ENCODE data around the gene CBX1.

Gene CBX1

GRCh38 chr17:48047113-48047740 lies 54.1 kb downstream of the CBX1 start:
- H4K91ac ChIP-seq (ENCODE audit: low read depth, low read length), result peak overlapping the region; percentile 91
- peak overlapping the region; percentile 61 for H3K4me2 ChIP-seq (ENCODE audit: low read length)
- H3K9ac ChIP-seq (ENCODE audit: low read length), result peak overlapping the region; percentile 60
- H3K4me3 ChIP-seq (ENCODE audit: low read depth, low read length), result peak overlapping the region; percentile 87
- H2BK12ac ChIP-seq (ENCODE audit: low read length), result no peak overlapping the region
- DNase-seq, result no peak
- peaks cover 12 to 17% of the 10 kb centered on the region in 2 experiments for H3K36me3 ChIP-seq (ENCODE audit: control insufficient read depth in 1 of 2, insufficient read depth in 2 of 2, low read length in 2 of 2)
- peaks cover 11% of the 10 kb centered on the region for H3K79me2 ChIP-seq (ENCODE audit: control insufficient read depth, insufficient read depth, low read length, poor library complexity)
- H3K9me3 ChIP-seq (ENCODE audit: insufficient read depth, low read depth, low read length), result peaks cover 4% of the 10 kb centered on the region
- H3K79me1 ChIP-seq (ENCODE audit: low read length), result peaks cover 14% of the 10 kb centered on the region
- peak overlapping the region; percentile 98 for H4K12ac ChIP-seq (ENCODE audit: low read depth, low read length)
- H3K4me1 ChIP-seq (ENCODE audit: control insufficient read depth in 1 of 2, insufficient read depth in 2 of 2, low read length in 2 of 2), result peaks cover 8 to 27% of the 10 kb centered on the region in 2 experiments
- peak overlapping the region; percentile 87 for H3K4ac ChIP-seq (ENCODE audit: low read depth, low read length)
- H4K8ac ChIP-seq (ENCODE audit: low read depth, low read length), result peak overlapping the region; percentile 98
- H2BK5ac ChIP-seq (ENCODE audit: low read depth, low read length, poor library complexity), result peak overlapping the region; percentile 91
- no peaks in the 10 kb centered on the region for H3K27me3 ChIP-seq (ENCODE audit: insufficient read depth, low read length)
- H3K14ac ChIP-seq (ENCODE audit: low read length), result peak overlapping the region; percentile 99
- H2AK5ac ChIP-seq (ENCODE audit: low read length), result peak overlapping the region; percentile 85
- H3K23ac ChIP-seq (ENCODE audit: low read length), result no peak overlapping the region
- WGBS (ENCODE audit: extremely low coverage, insufficient coverage, insufficient read length), result no CpG with 5 or more reads among the region's 26 CpGs
- H2AFZ ChIP-seq (ENCODE audit: insufficient read depth, low read length, poor library complexity), result peak overlapping the region; percentile 94
- peak overlapping the region; percentile 85 for H2BK120ac ChIP-seq (ENCODE audit: insufficient read depth, low read length, poor library complexity)
- H3K18ac ChIP-seq (ENCODE audit: low read length), result peak overlapping the region; percentile 98
- peak overlapping the region; percentile 86 for H3K27ac ChIP-seq (ENCODE audit: low read depth, low read length)

GRCh38 chr17:48046296-48046695 lies 55.0 kb downstream of the CBX1 start:
- peaks cover 4% of the 10 kb centered on the region for H3K9me3 ChIP-seq (ENCODE audit: insufficient read depth, low read depth, low read length)
- no peak overlapping the region for H2AFZ ChIP-seq (ENCODE audit: insufficient read depth, low read length, poor library complexity)
- H3K18ac ChIP-seq (ENCODE audit: low read length), result no peak overlapping the region
- no peak overlapping the region for H3K27ac ChIP-seq (ENCODE audit: low read depth, low read length)
- H2BK5ac ChIP-seq (ENCODE audit: low read depth, low read length, poor library complexity), result no peak overlapping the region
- peaks cover 2 to 18% of the 10 kb centered on the region in 2 experiments for H3K4me1 ChIP-seq (ENCODE audit: control insufficient read depth in 1 of 2, insufficient read depth in 2 of 2, low read length in 2 of 2)
- H3K23ac ChIP-seq (ENCODE audit: low read length), result no peak overlapping the region
- no peak overlapping the region for H2BK120ac ChIP-seq (ENCODE audit: insufficient read depth, low read length, poor library complexity)
- no peak overlapping the region for H3K4me3 ChIP-seq (ENCODE audit: low read depth, low read length)
- H3K79me2 ChIP-seq (ENCODE audit: control insufficient read depth, insufficient read depth, low read length, poor library complexity), result peaks cover 11% of the 10 kb centered on the region
- peaks cover 7 to 9% of the 10 kb centered on the region in 2 experiments for H3K36me3 ChIP-seq (ENCODE audit: control insufficient read depth in 1 of 2, insufficient read depth in 2 of 2, low read length in 2 of 2)
- H4K91ac ChIP-seq (ENCODE audit: low read depth, low read length), result no peak overlapping the region
- H2AK5ac ChIP-seq (ENCODE audit: low read length), result no peak overlapping the region
- no peak overlapping the region for H3K4me2 ChIP-seq (ENCODE audit: low read length)
- WGBS (ENCODE audit: extremely low coverage, insufficient coverage, insufficient read length), result no CpG with 5 or more reads among the region's 7 CpGs
- H3K14ac ChIP-seq (ENCODE audit: low read length), result no peak overlapping the region
- H3K4ac ChIP-seq (ENCODE audit: low read depth, low read length), result no peak overlapping the region
- DNase-seq, result no peak
- peaks cover 14% of the 10 kb centered on the region for H3K79me1 ChIP-seq (ENCODE audit: low read length)
- no peak overlapping the region for H4K8ac ChIP-seq (ENCODE audit: low read depth, low read length)
- H3K9ac ChIP-seq (ENCODE audit: low read length), result no peak overlapping the region
- H2BK12ac ChIP-seq (ENCODE audit: low read length), result no peak overlapping the region
- no peaks in the 10 kb centered on the region for H3K27me3 ChIP-seq (ENCODE audit: insufficient read depth, low read length)
- H4K12ac ChIP-seq (ENCODE audit: low read depth, low read length), result no peak overlapping the region

GRCh38 chr17:48045316-48046001 lies 55.8 kb downstream of the CBX1 start:
- H3K4me2 ChIP-seq (ENCODE audit: low read length), result no peak overlapping the region
- no peak overlapping the region for H4K12ac ChIP-seq (ENCODE audit: low read depth, low read length)
- no peak overlapping the region for H3K18ac ChIP-seq (ENCODE audit: low read length)
- H3K4me1 ChIP-seq (ENCODE audit: control insufficient read depth in 1 of 2, insufficient read depth in 2 of 2, low read length in 2 of 2), result peaks cover 0 to 14% of the 10 kb centered on the region in 2 experiments
- H3K9ac ChIP-seq (ENCODE audit: low read length), result no peak overlapping the region
- no peak overlapping the region for H3K27ac ChIP-seq (ENCODE audit: low read depth, low read length)
- H3K23ac ChIP-seq (ENCODE audit: low read length), result no peak overlapping the region
- no peak overlapping the region for H4K8ac ChIP-seq (ENCODE audit: low read depth, low read length)
- no peak overlapping the region for H2AFZ ChIP-seq (ENCODE audit: insufficient read depth, low read length, poor library complexity)
- no peak overlapping the region for H3K4ac ChIP-seq (ENCODE audit: low read depth, low read length)
- H3K79me1 ChIP-seq (ENCODE audit: low read length), result peaks cover 14% of the 10 kb centered on the region
- H2BK12ac ChIP-seq (ENCODE audit: low read length), result no peak overlapping the region
- no peak overlapping the region for H4K91ac ChIP-seq (ENCODE audit: low read depth, low read length)
- DNase-seq, result no peak
- H2AK5ac ChIP-seq (ENCODE audit: low read length), result no peak overlapping the region
- H3K79me2 ChIP-seq (ENCODE audit: control insufficient read depth, insufficient read depth, low read length, poor library complexity), result peaks cover 11% of the 10 kb centered on the region
- H3K27me3 ChIP-seq (ENCODE audit: insufficient read depth, low read length), result no peaks in the 10 kb centered on the region
- H3K14ac ChIP-seq (ENCODE audit: low read length), result no peak overlapping the region
- H2BK120ac ChIP-seq (ENCODE audit: insufficient read depth, low read length, poor library complexity), result no peak overlapping the region
- peaks cover 0 to under 1% of the 10 kb centered on the region in 2 experiments for H3K36me3 ChIP-seq (ENCODE audit: control insufficient read depth in 1 of 2, insufficient read depth in 2 of 2, low read length in 2 of 2)
- WGBS (ENCODE audit: extremely low coverage, insufficient coverage, insufficient read length), result no CpG with 5 or more reads among the region's 8 CpGs
- H3K9me3 ChIP-seq (ENCODE audit: insufficient read depth, low read depth, low read length), result peaks cover 4% of the 10 kb centered on the region
- H2BK5ac ChIP-seq (ENCODE audit: low read depth, low read length, poor library complexity), result no peak overlapping the region
- no peak overlapping the region for H3K4me3 ChIP-seq (ENCODE audit: low read depth, low read length)

GRCh38 chr17:48044851-48045250 lies 56.4 kb downstream of the CBX1 start:
- WGBS (ENCODE audit: extremely low coverage, insufficient coverage, insufficient read length), result no CpG with 5 or more reads among the region's 4 CpGs
- no peak overlapping the region for H4K91ac ChIP-seq (ENCODE audit: low read depth, low read length)
- peaks cover 14% of the 10 kb centered on the region for H3K79me1 ChIP-seq (ENCODE audit: low read length)
- H2BK120ac ChIP-seq (ENCODE audit: insufficient read depth, low read length, poor library complexity), result no peak overlapping the region
- H3K9me3 ChIP-seq (ENCODE audit: insufficient read depth, low read depth, low read length), result peaks cover 4% of the 10 kb centered on the region
- no peak overlapping the region for H3K18ac ChIP-seq (ENCODE audit: low read length)
- no peak for DNase-seq
- no peak overlapping the region for H3K9ac ChIP-seq (ENCODE audit: low read length)
- H4K12ac ChIP-seq (ENCODE audit: low read depth, low read length), result no peak overlapping the region
- H3K79me2 ChIP-seq (ENCODE audit: control insufficient read depth, insufficient read depth, low read length, poor library complexity), result peaks cover 11% of the 10 kb centered on the region
- H2AK5ac ChIP-seq (ENCODE audit: low read length), result no peak overlapping the region
- H2BK5ac ChIP-seq (ENCODE audit: low read depth, low read length, poor library complexity), result no peak overlapping the region
- no peak overlapping the region for H3K23ac ChIP-seq (ENCODE audit: low read length)
- H3K27ac ChIP-seq (ENCODE audit: low read depth, low read length), result no peak overlapping the region
- H3K4me3 ChIP-seq (ENCODE audit: low read depth, low read length), result no peak overlapping the region
- H2BK12ac ChIP-seq (ENCODE audit: low read length), result no peak overlapping the region
- no peak overlapping the region for H3K4me2 ChIP-seq (ENCODE audit: low read length)
- H3K36me3 ChIP-seq (ENCODE audit: control insufficient read depth in 1 of 2, insufficient read depth in 2 of 2, low read length in 2 of 2), result no peaks in the 10 kb centered on the region
- no peak overlapping the region for H4K8ac ChIP-seq (ENCODE audit: low read depth, low read length)
- peaks cover 0 to 14% of the 10 kb centered on the region in 2 experiments for H3K4me1 ChIP-seq (ENCODE audit: control insufficient read depth in 1 of 2, insufficient read depth in 2 of 2, low read length in 2 of 2)
- no peak overlapping the region for H3K4ac ChIP-seq (ENCODE audit: low read depth, low read length)
- H3K14ac ChIP-seq (ENCODE audit: low read length), result no peak overlapping the region
- H2AFZ ChIP-seq (ENCODE audit: insufficient read depth, low read length, poor library complexity), result no peak overlapping the region
- no peaks in the 10 kb centered on the region for H3K27me3 ChIP-seq (ENCODE audit: insufficient read depth, low read length)
